ENCODE results near the gene ZNF185. TPM values are rescaled to one million over a fixed set of nuclear protein-coding genes. Genes with fewer than 3 reads are reported as not detected.

ZNF185 gene
- total and polyA plus RNA-seq, 2 donors (not counting 3 experiments of a cell fraction or from before 2014, with no cell fraction given): 18.7 to 31.6 TPM

DNA sequence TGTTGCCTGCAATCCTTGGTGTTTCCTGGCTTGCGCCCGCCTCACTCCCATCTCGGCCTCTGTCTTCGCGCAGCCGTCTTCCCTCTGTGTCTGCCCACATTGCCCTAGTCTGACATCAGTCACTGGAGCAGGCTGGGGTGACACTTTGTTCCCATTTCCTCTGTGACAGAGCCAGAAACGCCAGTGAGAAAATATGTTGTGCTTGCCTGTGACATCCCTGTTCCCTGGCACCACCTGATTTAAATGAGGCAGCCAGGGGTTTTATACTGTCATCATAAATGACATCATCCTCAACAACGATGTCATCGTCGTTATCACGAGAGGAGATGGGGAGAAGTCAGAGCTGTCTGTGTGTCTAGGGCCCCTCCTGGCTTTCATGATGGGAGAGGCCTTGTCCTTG, 29.1 kb downstream of the ZNF185 start:
- H3K27me3 ChIP-seq (ENCODE audit: control insufficient read depth in 2 of 2, insufficient read depth in 2 of 2, low read length in 2 of 2): no peaks in the 10 kb centered on the region
- no peak overlapping the region for H2AFZ ChIP-seq (ENCODE audit: low read depth, low read length)
- TF ChIP-seq, protein P1, sequence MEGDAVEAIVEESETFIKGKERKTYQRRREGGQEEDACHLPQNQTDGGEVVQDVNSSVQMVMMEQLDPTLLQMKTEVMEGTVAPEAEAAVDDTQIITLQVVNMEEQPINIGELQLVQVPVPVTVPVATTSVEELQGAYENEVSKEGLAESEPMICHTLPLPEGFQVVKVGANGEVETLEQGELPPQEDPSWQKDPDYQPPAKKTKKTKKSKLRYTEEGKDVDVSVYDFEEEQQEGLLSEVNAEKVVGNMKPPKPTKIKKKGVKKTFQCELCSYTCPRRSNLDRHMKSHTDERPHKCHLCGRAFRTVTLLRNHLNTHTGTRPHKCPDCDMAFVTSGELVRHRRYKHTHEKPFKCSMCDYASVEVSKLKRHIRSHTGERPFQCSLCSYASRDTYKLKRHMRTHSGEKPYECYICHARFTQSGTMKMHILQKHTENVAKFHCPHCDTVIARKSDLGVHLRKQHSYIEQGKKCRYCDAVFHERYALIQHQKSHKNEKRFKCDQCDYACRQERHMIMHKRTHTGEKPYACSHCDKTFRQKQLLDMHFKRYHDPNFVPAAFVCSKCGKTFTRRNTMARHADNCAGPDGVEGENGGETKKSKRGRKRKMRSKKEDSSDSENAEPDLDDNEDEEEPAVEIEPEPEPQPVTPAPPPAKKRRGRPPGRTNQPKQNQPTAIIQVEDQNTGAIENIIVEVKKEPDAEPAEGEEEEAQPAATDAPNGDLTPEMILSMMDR (IDR thresholded peaks at IDR 0.05; ENCODE audit: extremely low read depth in 1 of 2, insufficient read depth in 1 of 2, low read depth in 1 of 2, low read length in 2 of 2): no peak
- TF ChIP-seq JUN (IDR thresholded peaks at IDR 0.05; ENCODE audit: borderline replicate concordance, insufficient read depth, insufficient read length, low read depth) (no peak), FOS (IDR thresholded peaks at IDR 0.05; ENCODE audit: borderline replicate concordance, insufficient read depth, low read length) (no peak)
- no peak overlapping the region for H3K9ac ChIP-seq (replicated peaks; ENCODE audit: extremely low read depth, insufficient read depth, low read length)
- no peaks in the 10 kb centered on the region for H4K20me1 ChIP-seq (replicated peaks; ENCODE audit: control insufficient read depth, extremely low read depth, insufficient read depth, low read length)
- DNase-seq (ENCODE audit: low read depth, low spot score): no peak
- dilution Hi-C loops (cut with MboI; ENCODE audit: extremely low pct_ligation_motif_present, low sequenced_read_pairs): no loop called here
- intact Hi-C loops (cut with micrococcal nuclease): loop anchor here (1.0 kb wide), 1 partner anchor 23 kb away; no protein-coding TSS in a partner anchor
- FAIRE-seq: no peak
- H3K4me2 ChIP-seq (ENCODE audit: insufficient read depth, low read length): no peak overlapping the region
- H3K9me3 ChIP-seq (replicated peaks; ENCODE audit: control insufficient read depth, insufficient read depth, low read length): no peaks in the 10 kb centered on the region
- CTCF ChIA-PET: interaction anchor here (0.8 to 2.9 kb wide), 9 partner anchors 13 to 1775 kb away, joined by 3 to 12 read pairs (median 7); partner anchors contain the start of genes CETN2 and NSDHL
- H3K4me3 ChIP-seq (replicated peaks in 1 of 3; ENCODE audit: insufficient read depth in 1 of 3, low read depth in 1 of 3, low read length in 3 of 3): no peak overlapping the region
- peaks cover 2% of the 10 kb centered on the region for H3K4me1 ChIP-seq (ENCODE audit: control insufficient read depth, extremely low read depth, insufficient read depth, low read length)
- no TSS peak for BruUV-seq (replicated peaks)
- POLR2A ChIA-PET: no interaction called here
- no peaks in the 10 kb centered on the region for H3K9me1 ChIP-seq (replicated peaks; ENCODE audit: control insufficient read depth, extremely low read depth, insufficient read depth, low read length)
- no peak overlapping the region for H3K27ac ChIP-seq (ENCODE audit: insufficient read depth, low read depth, low read length)
- H3K36me3 ChIP-seq (ENCODE audit: control insufficient read depth in 2 of 2, extremely low read depth in 1 of 2, insufficient read depth in 2 of 2, low read length in 2 of 2): no peaks in the 10 kb centered on the region
- H3K79me2 ChIP-seq (ENCODE audit: control insufficient read depth, insufficient read depth, low read length): no peaks in the 10 kb centered on the region

DNA sequence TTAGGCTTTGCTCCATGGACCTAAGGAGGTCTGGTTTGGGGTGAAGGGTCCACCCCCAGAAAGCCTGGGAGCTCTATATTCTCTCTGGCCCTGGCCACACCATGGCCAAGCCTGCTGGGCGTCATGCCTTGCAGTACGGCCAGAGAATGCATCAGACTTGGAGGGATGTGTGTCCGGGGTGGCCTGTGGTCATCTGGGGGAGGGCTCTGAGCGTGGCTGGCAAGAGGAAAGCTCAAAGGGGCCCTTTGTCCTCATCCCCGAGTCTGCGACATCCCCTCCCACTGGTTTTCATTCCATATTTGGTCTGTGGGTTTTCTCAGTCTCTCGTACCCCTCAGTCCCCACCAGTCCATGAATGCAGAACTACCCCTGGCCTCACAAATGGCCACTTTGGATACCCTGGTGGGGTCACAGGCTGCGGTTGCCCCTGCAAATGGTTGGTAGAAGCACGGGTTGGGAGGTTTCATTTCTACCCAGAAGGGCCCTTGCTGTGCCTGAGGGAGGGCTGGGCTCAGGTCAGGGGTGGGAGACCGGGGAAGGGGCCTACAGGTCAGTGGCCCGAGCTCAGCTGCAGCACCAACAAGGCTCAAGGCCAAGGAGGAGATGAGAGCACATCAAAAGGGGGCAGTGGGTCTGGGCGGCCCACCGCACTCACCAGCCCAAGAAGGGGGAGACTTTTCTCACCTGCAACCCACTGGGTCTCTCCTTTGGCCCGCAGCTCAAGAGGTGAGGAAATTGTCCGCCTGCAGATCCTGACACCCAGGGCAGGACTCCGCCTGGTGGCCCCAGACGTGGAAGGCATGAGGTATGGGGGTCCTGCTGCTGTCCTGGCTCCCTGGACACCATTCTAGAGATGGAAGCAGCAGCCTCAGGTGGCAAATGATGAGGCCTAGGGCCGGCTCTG, 30.2 kb downstream of the ZNF185 start:
- dilution Hi-C loops (cut with MboI; ENCODE audit: extremely low pct_ligation_motif_present, low sequenced_read_pairs): no loop called here
- H3K27ac ChIP-seq (ENCODE audit: insufficient read depth, low read depth, low read length): no peak overlapping the region
- TF ChIP-seq MYC (IDR thresholded peaks at IDR 0.05; ENCODE audit: low read depth, low read length): no peak
- no peak for TF ChIP-seq GATA2 (IDR thresholded peaks at IDR 0.05; ENCODE audit: insufficient read depth, insufficient read length, low read depth, low read length)
- TF ChIP-seq, protein P1 (IDR thresholded peaks at IDR 0.05; ENCODE audit: extremely low read depth in 1 of 2, insufficient read depth in 1 of 2, low read depth in 1 of 2, low read length in 2 of 2): no peak
- no peaks in the 10 kb centered on the region for H4K20me1 ChIP-seq (replicated peaks; ENCODE audit: control insufficient read depth, extremely low read depth, insufficient read depth, low read length)
- BruUV-seq (replicated peaks): no TSS peak
- ChIA-PET POLR2A (no interaction called here), CTCF (no interaction called here)
- no peak overlapping the region for H2AFZ ChIP-seq (ENCODE audit: low read depth, low read length)
- no peaks in the 10 kb centered on the region for H3K27me3 ChIP-seq (ENCODE audit: control insufficient read depth in 2 of 2, insufficient read depth in 2 of 2, low read length in 2 of 2)
- no peaks in the 10 kb centered on the region for H3K9me1 ChIP-seq (replicated peaks; ENCODE audit: control insufficient read depth, extremely low read depth, insufficient read depth, low read length)
- H3K4me1 ChIP-seq (ENCODE audit: control insufficient read depth, extremely low read depth, insufficient read depth, low read length): peaks cover 2% of the 10 kb centered on the region
- H3K36me3 ChIP-seq (ENCODE audit: control insufficient read depth in 2 of 2, extremely low read depth in 1 of 2, insufficient read depth in 2 of 2, low read length in 2 of 2): no peaks in the 10 kb centered on the region
- H3K9me3 ChIP-seq (replicated peaks; ENCODE audit: control insufficient read depth, insufficient read depth, low read length): no peaks in the 10 kb centered on the region
- FAIRE-seq (no peak), DNase-seq (ENCODE audit: low read depth, low spot score) (no peak)
- no peaks in the 10 kb centered on the region for H3K79me2 ChIP-seq (ENCODE audit: control insufficient read depth, insufficient read depth, low read length)
- intact Hi-C loops (cut with micrococcal nuclease): no loop called here
- no peak overlapping the region for H3K4me3 ChIP-seq (replicated peaks in 1 of 3; ENCODE audit: insufficient read depth in 1 of 3, low read depth in 1 of 3, low read length in 3 of 3)
- no peak overlapping the region for H3K4me2 ChIP-seq (ENCODE audit: insufficient read depth, low read length)
- no peak overlapping the region for H3K9ac ChIP-seq (replicated peaks; ENCODE audit: extremely low read depth, insufficient read depth, low read length)

Data from endothelial cell of umbilical vein (primary cell).